Activated naive CD8-positive, alpha-beta T cell treated with anti-CD3 and anti-CD28 coated beads, Interleukin-2, amount 50 U/mL, for 16 hours (primary cell): ENCODE data around the gene RBSN.

ENCODE experiments used
- DNase-seq: peaks from one replicate; pipeline ENCODE4 v3.0.0-alpha.2; 2020; ENCODE audit warnings: low read depth, low spot score

Gene RBSN

GRCh38 chr3:15099364-15100098 is 583 bp upstream of the RBSN start:
- no peak for DNase-seq

DNA sequence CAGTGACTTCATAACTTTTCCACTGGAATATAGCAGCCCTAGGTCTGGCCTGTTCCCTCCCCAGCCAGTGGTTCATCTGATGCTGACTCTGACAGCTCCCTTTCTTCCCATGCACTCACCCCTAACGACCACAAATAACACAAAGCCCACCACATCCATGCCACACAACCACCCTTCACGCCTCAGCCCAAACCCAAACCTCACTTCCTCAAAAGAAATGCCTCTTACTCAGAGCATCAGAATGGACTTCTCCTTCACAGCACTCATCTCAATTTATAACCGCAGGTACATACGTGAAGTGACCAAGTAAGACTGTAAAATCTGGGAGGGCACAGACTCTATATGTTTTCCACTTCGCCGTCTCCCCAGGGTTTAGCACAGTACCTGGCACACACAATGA is 1.1 kb downstream of the RBSN start:
- no peak for DNase-seq

GRCh38 chr3:15096046-15096445 is 2.9 kb downstream of the RBSN start:
- DNase-seq = no peak

DNA sequence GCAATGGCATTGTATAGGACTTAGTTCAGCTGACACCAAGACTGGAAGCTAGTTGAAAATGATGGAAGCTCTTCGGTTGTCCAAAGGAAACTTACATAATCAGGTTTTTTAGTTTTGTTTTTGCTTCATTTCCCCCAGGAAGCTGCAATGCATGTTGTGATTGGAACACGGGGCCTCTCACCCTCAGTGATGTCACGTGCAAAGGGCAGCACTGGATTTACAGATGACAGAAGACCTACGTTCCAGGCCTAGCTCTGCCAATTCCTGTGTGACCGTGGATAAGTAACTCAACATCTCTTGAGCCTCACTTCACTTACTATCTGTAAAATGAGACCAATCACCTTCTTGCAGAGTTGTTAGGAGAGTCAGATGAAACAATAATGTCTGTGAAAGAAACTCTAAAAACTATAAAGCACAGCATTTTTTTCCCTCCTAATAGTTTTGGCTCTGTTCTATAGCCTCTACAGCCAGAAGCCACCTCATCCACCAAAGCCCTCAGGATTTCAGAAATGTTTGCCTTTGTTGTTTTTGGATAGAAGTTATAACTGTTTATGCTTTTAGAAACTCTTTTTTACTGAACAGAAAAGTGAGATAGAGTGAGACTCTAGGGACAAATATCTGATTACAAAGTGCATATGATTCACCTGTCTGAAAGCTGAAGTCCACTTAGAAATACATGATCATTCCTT is 4.6 kb downstream of the RBSN start:
- no peak for DNase-seq

DNA sequence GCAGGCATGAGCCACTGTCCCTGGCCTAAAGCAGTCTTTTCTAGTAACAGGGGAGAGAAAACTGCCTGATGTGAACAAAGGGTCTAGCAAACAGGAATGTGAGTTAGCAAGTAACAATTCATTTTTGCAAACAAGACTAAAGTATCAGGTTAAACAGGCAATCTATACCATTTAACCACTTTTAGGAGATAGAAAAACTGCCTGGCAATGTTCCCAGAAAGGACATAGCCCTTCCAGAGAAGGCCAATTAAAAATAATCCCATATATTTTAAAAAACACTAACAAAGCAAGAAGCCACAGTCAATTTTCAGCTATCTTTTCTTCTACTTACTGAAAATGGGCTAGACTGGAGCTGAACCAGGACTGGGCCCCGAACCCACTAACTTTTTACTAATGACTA is 6.3 kb downstream of the RBSN start:
- DNase-seq = no peak

- DNase-seq = no peak
Measured at GRCh38 chr3:15091575-15091974, 7.4 kb downstream of the RBSN start.

GRCh38 chr3:15089201-15089600 is 9.7 kb downstream of the RBSN start:
- DNase-seq = no peak

DNA sequence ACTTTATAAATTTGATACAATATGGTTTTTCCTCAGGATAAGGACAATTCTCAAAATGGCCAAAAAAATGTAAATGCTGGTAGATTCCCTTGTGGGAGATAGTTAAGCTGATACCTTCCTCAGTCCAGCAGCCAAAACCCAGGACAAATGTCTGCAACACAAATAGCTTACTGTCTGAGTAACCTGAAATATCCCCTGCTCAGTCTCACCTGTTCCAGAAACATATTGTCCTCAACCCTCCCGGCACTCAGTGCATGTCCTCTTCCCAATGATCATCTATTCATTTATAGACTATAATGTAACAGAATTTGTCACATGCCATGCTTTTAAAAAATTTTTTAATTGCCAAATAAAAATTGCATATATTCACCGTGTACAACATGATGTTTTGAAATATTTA is 12.2 kb downstream of the RBSN start:
- no peak for DNase-seq

GRCh38 chr3:15086263-15086662 is 12.7 kb downstream of the RBSN start:
- DNase-seq = no peak

GRCh38 chr3:15083252-15083651 is 15.7 kb downstream of the RBSN start:
- no peak for DNase-seq

- DNase-seq = no peak
Measured at GRCh38 chr3:15081960-15082664, 16.8 kb downstream of the RBSN start.

GRCh38 chr3:15079091-15079490 is 19.9 kb downstream of the RBSN start:
- DNase-seq = no peak

GRCh38 chr3:15074500-15074899 is 24.4 kb downstream of the RBSN start:
- no peak for DNase-seq

GRCh38 chr3:15071699-15072098 is 27.2 kb downstream of the RBSN start:
- no peak for DNase-seq

GRCh38 chr3:15069441-15069840 is 29.5 kb downstream of the RBSN start:
- DNase-seq = no peak

GRCh38 chr3:15066467-15066866 is 32.5 kb downstream of the RBSN start:
- DNase-seq = no peak

DNA sequence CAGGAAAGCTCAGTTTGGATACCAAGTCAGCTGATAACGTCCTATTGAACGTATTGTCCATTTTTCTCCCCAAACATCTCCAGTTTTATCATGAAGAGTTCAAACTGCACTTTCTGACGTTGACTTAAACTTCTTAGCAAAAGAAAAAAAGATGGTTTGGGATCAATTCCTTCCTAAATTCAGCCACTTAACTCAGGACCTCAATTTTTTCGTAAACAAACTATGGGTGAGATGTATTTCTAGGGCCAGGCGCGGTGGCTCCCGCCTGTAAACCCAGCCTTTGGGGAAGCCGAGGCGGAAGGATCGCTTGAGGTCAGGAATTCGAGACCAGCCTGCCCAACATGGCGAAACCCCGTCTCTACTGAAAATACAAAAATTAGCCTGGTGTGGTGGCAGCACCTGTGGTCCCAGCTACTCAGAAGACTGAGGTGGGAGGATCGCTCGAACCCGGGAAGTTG is 33.4 kb downstream of the RBSN start:
- no peak for DNase-seq

- DNase-seq = peak; percentile 77
Measured at GRCh38 chr3:15064835-15065549, 34.0 kb downstream of the RBSN start, which contains the start of gene MRPS25. Gene MRPS25, minus strand, starts transcription at chr3:15065315. Its CDS starts 121 bp downstream, at chr3:15065194.

- no peak for DNase-seq
Measured at GRCh38 chr3:15064299-15064834, 34.6 kb downstream of the RBSN start.

DNA sequence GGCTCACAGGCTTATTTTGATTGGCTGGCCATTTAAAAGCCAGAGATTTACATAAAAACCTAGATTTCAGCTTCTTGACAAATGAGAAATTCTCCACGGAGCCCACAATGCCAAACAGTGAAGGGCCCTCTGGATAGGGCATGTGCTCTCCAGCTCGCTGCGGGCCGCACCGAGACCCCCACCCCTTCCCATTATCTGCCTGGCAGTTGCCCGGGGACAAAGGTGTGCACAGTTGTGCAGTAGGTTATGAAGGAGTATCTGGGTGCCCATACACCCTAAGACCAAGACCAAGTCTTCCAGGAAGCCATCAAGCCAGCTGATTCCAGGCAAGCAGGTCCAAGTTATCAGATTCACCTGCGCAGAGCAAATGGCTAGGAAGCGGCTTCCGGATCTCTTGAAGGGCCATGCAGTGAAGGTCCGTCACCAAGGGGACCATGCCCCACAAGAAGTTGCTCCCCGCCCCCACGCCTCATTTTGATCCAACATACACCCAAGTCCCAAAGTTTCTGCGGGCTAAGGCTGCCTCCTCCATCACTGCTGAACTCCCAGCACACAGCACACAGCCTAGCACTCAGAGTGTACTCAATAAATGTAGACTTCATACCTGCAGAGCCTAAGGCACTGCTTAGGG is 35.2 kb downstream of the RBSN start:
- no peak for DNase-seq

GRCh38 chr3:15063238-15063637 is 35.7 kb downstream of the RBSN start:
- no peak for DNase-seq
